HCT116 (cell line): ENCODE results near the gene LSAMP.

Experiments used
- CTCF ChIP-seq, 3 experiments: fragments of 200-600 bp in 1 of 3; sonication (generic) in 1 of 3; IDR thresholded peaks in 2 of 3; conservative IDR thresholded peaks in 1 of 3; 2 replicates each; pipeline ENCODE4 v1.5.1; 2012 to 2017; ENCODE audit warnings: low read depth in 2 of 3, low read length in 2 of 3, antibody characterized with exemption in 1 of 3, borderline replicate concordance in 1 of 3, control low read depth in 1 of 3, mild to moderate bottlenecking in 1 of 3, mixed read lengths in 1 of 3, mixed run types in 1 of 3, moderate library complexity in 1 of 3; ENCODE audit not compliant: insufficient read depth in 1 of 3
- EZH2 ChIP-seq: fragments of 200-600 bp; sonication (generic); IDR thresholded peaks from 2 replicates; pipeline ENCODE4 v1.6.1; 2017; ENCODE audit warnings: antibody characterized with exemption, mixed run types
- EZH2phosphoT487 ChIP-seq: fragments of 200-600 bp; IDR thresholded peaks from 2 replicates; pipeline ENCODE4 v1.6.1; 2018; ENCODE audit warnings: antibody characterized with exemption, borderline replicate concordance
- FOSL1 ChIP-seq: IDR thresholded peaks from 2 replicates; pipeline ENCODE4 v1.6.1; 2012; ENCODE audit warnings: low read depth
- POLR2A ChIP-seq: IDR thresholded peaks from 2 replicates; pipeline ENCODE4 v1.7.0; 2011; ENCODE audit warnings: borderline replicate concordance; ENCODE audit not compliant: insufficient read depth, insufficient read length; ENCODE audit errors: extremely low read depth
- POLR2AphosphoS5 ChIP-seq: IDR thresholded peaks from 2 replicates; pipeline ENCODE4 v1.6.1; 2011; ENCODE audit warnings: mild to moderate bottlenecking, low read depth, low read length, moderate library complexity
- REST ChIP-seq: IDR thresholded peaks from 2 replicates; pipeline ENCODE4 v1.6.1; 2012; ENCODE audit warnings: low read depth
- TCF7L2 ChIP-seq: IDR thresholded peaks from 2 replicates; pipeline ENCODE4 v1.7.0; 2011; ENCODE audit warnings: borderline replicate concordance, inconsistent platforms; ENCODE audit not compliant: insufficient read depth, insufficient read length; ENCODE audit errors: extremely low read depth
- YY1 ChIP-seq: IDR thresholded peaks from 2 replicates; pipeline ENCODE4 v1.6.1; 2011; ENCODE audit warnings: low read length, low read depth, moderate library complexity, mild to moderate bottlenecking; ENCODE audit not compliant: insufficient replicate concordance; ENCODE audit errors: extremely low read depth
- ZBTB33 ChIP-seq: IDR thresholded peaks from 2 replicates; pipeline ENCODE4 v1.6.1; 2011; ENCODE audit warnings: mild to moderate bottlenecking, low read length, moderate library complexity; ENCODE audit not compliant: insufficient replicate concordance; ENCODE audit errors: extremely low read depth
- ZNF274 ChIP-seq: fragments of 200-500 bp; sonication (Bioruptor generic); IDR thresholded peaks from 2 replicates; pipeline ENCODE4 v1.6.1; 2014; ENCODE audit warnings: mild to moderate bottlenecking, low read depth, low read length, inconsistent platforms

GRCh38 chr3:116216761-116217160 lies 228.5 kb downstream of the LSAMP start:
- no peak for TF ChIP-seq CTCF (IDR thresholded peaks at IDR 0.05 in 2 of 3, conservative IDR thresholded peaks at IDR 0.05 in 1 of 3; ENCODE audit: borderline replicate concordance in 1 of 3, insufficient read depth in 1 of 3, low read depth in 2 of 3, low read length in 2 of 3)
- TF ChIP-seq ZBTB33 = no peak
- no peak for TF ChIP-seq EZH2
- TF ChIP-seq YY1 = no peak
- TF ChIP-seq EZH2phosphoT487 = no peak
- TF ChIP-seq FOSL1 = no peak
- TF ChIP-seq TCF7L2 = no peak
- no peak for TF ChIP-seq REST
- no peak for TF ChIP-seq POLR2AphosphoS5
- TF ChIP-seq ZNF274 = no peak
- no peak for TF ChIP-seq POLR2A
